Calu3 (cell line): Measurements from ENCODE around the gene KCNIP4. TPM values are rescaled to one million over a fixed set of nuclear protein-coding genes. Genes with fewer than 3 reads are reported as not detected.

Source experiments
- BruUV-seq: library from RNA; stranded (reverse); fragments of 400-500 nt; replicated peaks from 2 replicates; lab custom pipeline; 2021; lab: Mats Ljungman, UMichigan
- CTCF ChIA-PET: fragments of 300-600 bp; sonication (Branson Sonifier 250); formaldehyde crosslinking; loops from one replicate; lab custom pipeline; 2022; ENCODE audit warnings: antibody characterized with exemption; lab: Charles Lee
- DNase-seq: peaks from one replicate; pipeline ENCODE4 v3.0.0; 2022
- H3K27ac Mint-ChIP-seq: one replicate; pipeline ENCODE4 v1.8.0; 2022; ENCODE audit warnings: mixed read lengths; ENCODE audit not compliant: unreplicated experiment
- H3K27me3 Mint-ChIP-seq: one replicate; pipeline ENCODE4 v1.8.0; 2022; ENCODE audit warnings: mixed read lengths; ENCODE audit not compliant: unreplicated experiment
- H3K36me3 Mint-ChIP-seq: one replicate; pipeline ENCODE4 v1.8.0; 2022; ENCODE audit warnings: mild to moderate bottlenecking, moderate library complexity, mixed read lengths; ENCODE audit not compliant: insufficient read depth, unreplicated experiment
- H3K4me1 Mint-ChIP-seq: one replicate; pipeline ENCODE4 v1.8.0; 2022; ENCODE audit warnings: mild to moderate bottlenecking, low read depth, mixed read lengths; ENCODE audit not compliant: unreplicated experiment
- H3K4me3 Mint-ChIP-seq: one replicate; pipeline ENCODE4 v1.8.0; 2022; ENCODE audit warnings: mild to moderate bottlenecking, low read depth, moderate library complexity, mixed read lengths; ENCODE audit not compliant: unreplicated experiment
- H3K9me3 Mint-ChIP-seq: one replicate; pipeline ENCODE4 v1.8.0; 2022; ENCODE audit warnings: low read depth, mixed read lengths; ENCODE audit not compliant: unreplicated experiment
- intact Hi-C: fragments of 100-400 bp; cut with micrococcal nuclease; formaldehyde crosslinking; loops from one replicate; pipeline ENCODE4 v1.10.0; 2022; ENCODE audit not compliant: unreplicated experiment
- total RNA-seq: library from RNA; stranded (reverse); gene quantifications from 2 replicates; pipeline ENCODE4 v1.2.3, GENCODE V29; 2022
- TF ChIP-seq, protein P1 (sequence below): fragments of 200-600 bp; IDR thresholded peaks from one replicate; pipeline ENCODE4 v1.8.0; 2022; ENCODE audit warnings: antibody characterized with exemption; ENCODE audit not compliant: unreplicated experiment

The KCNIP4 gene
- total RNA-seq, 1 experiment from 2014 or later, result not detected

DNA sequence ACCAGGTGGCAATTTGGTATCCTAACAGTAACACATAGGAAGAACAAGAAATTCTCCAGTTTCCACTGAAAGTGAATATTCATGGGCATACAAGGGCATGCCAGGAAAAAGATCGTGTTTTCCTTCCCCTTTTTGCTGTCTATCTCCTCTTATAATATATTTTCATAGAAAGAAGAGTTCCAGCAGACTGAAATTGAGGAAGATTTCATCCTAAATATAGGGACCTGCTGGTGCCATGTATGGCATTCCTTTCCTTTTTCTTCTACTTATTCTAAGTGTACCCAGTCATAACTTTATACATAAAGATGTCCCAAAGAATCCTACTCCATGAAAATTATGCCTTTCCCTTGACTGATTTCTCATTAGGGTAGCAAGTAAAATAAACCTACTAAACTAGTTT, 40.8 kb upstream of the KCNIP4 start:
- no peaks in the 10 kb centered on the region for H3K4me1 Mint-ChIP-seq
- TF ChIP-seq, protein P1, sequence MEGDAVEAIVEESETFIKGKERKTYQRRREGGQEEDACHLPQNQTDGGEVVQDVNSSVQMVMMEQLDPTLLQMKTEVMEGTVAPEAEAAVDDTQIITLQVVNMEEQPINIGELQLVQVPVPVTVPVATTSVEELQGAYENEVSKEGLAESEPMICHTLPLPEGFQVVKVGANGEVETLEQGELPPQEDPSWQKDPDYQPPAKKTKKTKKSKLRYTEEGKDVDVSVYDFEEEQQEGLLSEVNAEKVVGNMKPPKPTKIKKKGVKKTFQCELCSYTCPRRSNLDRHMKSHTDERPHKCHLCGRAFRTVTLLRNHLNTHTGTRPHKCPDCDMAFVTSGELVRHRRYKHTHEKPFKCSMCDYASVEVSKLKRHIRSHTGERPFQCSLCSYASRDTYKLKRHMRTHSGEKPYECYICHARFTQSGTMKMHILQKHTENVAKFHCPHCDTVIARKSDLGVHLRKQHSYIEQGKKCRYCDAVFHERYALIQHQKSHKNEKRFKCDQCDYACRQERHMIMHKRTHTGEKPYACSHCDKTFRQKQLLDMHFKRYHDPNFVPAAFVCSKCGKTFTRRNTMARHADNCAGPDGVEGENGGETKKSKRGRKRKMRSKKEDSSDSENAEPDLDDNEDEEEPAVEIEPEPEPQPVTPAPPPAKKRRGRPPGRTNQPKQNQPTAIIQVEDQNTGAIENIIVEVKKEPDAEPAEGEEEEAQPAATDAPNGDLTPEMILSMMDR, result no peak
- intact Hi-C loops, result no loop called here
- peaks cover 12% of the 10 kb centered on the region for H3K27me3 Mint-ChIP-seq
- no peak overlapping the region for H3K27ac Mint-ChIP-seq
- no peaks in the 10 kb centered on the region for H3K36me3 Mint-ChIP-seq
- no peak for DNase-seq
- no TSS peak for BruUV-seq
- H3K4me3 Mint-ChIP-seq, result no peak overlapping the region
- CTCF ChIA-PET, result no interaction called here
- H3K9me3 Mint-ChIP-seq, result no peaks in the 10 kb centered on the region

GRCh38 chr4:21986307-21986706, 37.7 kb upstream of the KCNIP4 start:
- DNase-seq, result no peak
- intact Hi-C loops, result no loop called here
- BruUV-seq, result no TSS peak
- CTCF ChIA-PET, result no interaction called here
- Mint-ChIP-seq H3K9me3 (no peaks in the 10 kb centered on the region), H3K27me3 (peaks cover 12% of the 10 kb centered on the region), H3K4me3 (no peak overlapping the region), H3K4me1 (no peaks in the 10 kb centered on the region), H3K36me3 (no peaks in the 10 kb centered on the region), H3K27ac (no peak overlapping the region)
- TF ChIP-seq, protein P1, result no peak

- TF ChIP-seq, protein P1, result no peak
- no peak overlapping the region for H3K27ac Mint-ChIP-seq
- BruUV-seq, result no TSS peak
Measured at GRCh38 chr4:21982087-21982486, 33.5 kb upstream of the KCNIP4 start.

DNA sequence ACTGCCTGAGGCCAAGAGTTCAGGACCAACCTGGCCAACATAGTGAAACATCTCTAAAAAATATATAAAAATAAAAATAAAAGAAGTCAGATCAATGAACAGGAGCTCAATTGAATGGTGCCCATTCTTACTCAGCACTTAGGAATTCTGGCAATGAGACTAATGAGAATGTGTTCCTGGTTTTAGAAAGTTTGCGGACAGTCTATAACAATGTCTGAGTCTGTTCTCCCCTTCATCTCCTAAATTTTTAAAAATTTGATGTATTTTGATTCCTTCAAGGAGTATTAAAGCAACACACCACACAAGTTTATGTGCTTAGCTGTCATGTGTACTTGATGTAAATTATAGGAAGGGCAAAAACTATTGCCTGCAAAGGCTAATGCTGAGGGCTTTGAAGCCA, 30.6 kb upstream of the KCNIP4 start:
- intact Hi-C loops, result no loop called here
- BruUV-seq, result no TSS peak
- no peak overlapping the region for H3K27ac Mint-ChIP-seq
- no peak for DNase-seq
- H3K4me3 Mint-ChIP-seq, result no peak overlapping the region
- H3K36me3 Mint-ChIP-seq, result no peaks in the 10 kb centered on the region
- H3K9me3 Mint-ChIP-seq, result no peaks in the 10 kb centered on the region
- H3K4me1 Mint-ChIP-seq, result no peaks in the 10 kb centered on the region
- CTCF ChIA-PET, result no interaction called here
- H3K27me3 Mint-ChIP-seq, result no peaks in the 10 kb centered on the region
- TF ChIP-seq, protein P1, result no peak

More at GRCh38 chr4:21982087-21982486, 33.5 kb upstream of the KCNIP4 start:
- intact Hi-C loops, result no loop called here
- Mint-ChIP-seq H3K4me3 (no peak overlapping the region), H3K4me1 (no peaks in the 10 kb centered on the region), H3K27me3 (peaks cover 12% of the 10 kb centered on the region), H3K9me3 (no peaks in the 10 kb centered on the region), H3K36me3 (no peaks in the 10 kb centered on the region)
- no peak for DNase-seq
- CTCF ChIA-PET, result no interaction called here
